T-helper 1 cell treated with Interleukin-12 subunit alpha and Interleukin-12 subunit beta and Interleukin-4 antibody, amounts not matched to agents 30 ng/mL and 1 ng/mL, for 36 hours (primary cell): Measurements from ENCODE around the gene SIL1. TPM values are rescaled to one million over a fixed set of nuclear protein-coding genes. Genes with fewer than 3 reads are reported as not detected.
"Not testable (repeated sequence)": the region's sequence is repeated elsewhere in the genome, so short reads cannot be mapped to it uniquely, and the experiment has no call there.

Source experiments
- intact Hi-C: fragments of 100-400 bp; cut with micrococcal nuclease; formaldehyde crosslinking; loops from one replicate; pipeline ENCODE4 v1.15.1; 2024
- total RNA-seq: library from RNA; stranded (reverse); gene quantifications from 2 replicates; pipeline ENCODE4 v1.2.3, GENCODE V29; 2022

The SIL1 gene
- total RNA-seq: 23.9 and 25.8 TPM in 2 replicates

- intact Hi-C loops: loop anchor here (1.0 to 10.0 kb wide), 17 partner anchors 76 to 1443 kb away; partner anchors contain the start of genes CDC23, CTNNA1, CYSTM1 and ETF1
Measured at GRCh38 chr5:139197710-139198669, at the start of gene SIL1. Gene SIL1 (minus strand): TSS chr5:139198368. CDS start chr5:139127843, 70,525 bp downstream.

- intact Hi-C loops: no loop called here
Measured at GRCh38 chr5:139246394-139246793, 48.2 kb upstream of the SIL1 start.

GRCh38 chr5:139245637-139246339 lies 47.6 kb upstream of the SIL1 start:
- intact Hi-C loops: no loop called here

- intact Hi-C loops: no loop called here
Measured at GRCh38 chr5:139243425-139243970, 45.3 kb upstream of the SIL1 start.

DNA sequence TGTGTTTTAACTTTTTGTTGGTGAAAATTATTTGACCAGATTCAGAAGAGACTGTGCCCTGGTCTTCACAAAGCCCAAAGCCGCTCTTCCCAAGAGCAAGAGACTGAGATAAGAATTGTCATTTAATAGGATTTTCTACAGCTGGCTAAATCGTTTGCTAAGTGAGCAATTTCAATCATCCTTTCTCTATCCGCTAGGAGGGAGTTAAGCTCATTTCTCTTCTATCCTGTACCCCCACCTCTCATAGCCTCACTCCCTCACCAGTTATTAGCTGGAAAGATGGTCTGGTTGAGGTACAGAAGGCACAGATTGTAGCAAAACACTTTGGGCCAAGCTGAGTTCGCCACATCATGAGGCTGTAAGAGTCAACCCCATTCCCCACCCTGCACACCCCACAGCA lies 43.0 kb upstream of the SIL1 start:
- intact Hi-C loops: no loop called here

DNA sequence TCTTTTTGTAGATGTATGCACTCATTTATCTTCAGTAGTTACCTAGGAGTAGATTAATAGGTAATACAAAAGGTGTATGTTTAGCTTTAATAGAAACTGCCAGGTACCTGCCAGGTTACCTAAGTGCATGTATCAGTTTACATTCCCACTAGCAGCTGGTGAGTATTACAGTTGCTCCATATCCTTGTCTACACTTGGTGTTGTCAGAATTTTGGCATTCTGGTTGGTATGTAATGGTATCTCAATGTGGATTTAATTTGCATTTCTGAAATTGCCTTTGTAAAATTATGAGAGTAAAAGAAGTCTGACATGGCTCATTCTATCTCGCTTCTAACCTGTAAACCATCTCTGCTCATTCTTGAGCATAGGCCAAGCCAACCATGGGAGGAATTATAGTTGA lies 38.3 kb upstream of the SIL1 start:
- intact Hi-C loops: no loop called here

DNA sequence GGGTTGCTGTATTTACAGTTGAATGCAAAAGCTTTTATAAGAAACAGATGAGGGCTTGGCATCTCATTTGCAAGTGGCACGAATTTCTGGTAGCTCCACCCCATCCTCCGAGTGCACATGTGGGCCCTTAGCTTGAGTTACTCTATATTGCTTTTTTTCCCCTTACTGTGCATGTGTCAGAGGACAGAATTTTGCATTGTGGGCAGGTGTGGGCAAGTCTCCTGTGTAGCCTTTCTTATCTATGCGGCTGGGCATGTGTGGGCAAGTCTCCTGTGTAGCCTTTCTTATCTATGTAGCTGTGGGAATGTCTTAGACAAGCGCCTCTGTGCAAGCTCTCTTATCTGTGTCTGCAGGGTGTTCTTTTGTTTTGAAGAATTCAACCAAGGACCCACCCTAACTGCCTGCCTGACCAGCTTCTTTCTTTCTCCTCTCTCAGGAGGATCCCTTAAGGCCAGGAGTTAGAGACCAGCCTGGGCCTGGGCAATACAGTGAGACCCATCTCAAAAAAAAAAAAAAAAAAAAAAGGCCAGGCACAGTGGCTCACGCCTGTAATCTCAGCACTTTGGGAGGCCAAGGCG lies 34.1 kb upstream of the SIL1 start:
- intact Hi-C loops: no loop called here

GRCh38 chr5:139228201-139228803 lies 30.1 kb upstream of the SIL1 start:
- intact Hi-C loops: no loop called here

DNA sequence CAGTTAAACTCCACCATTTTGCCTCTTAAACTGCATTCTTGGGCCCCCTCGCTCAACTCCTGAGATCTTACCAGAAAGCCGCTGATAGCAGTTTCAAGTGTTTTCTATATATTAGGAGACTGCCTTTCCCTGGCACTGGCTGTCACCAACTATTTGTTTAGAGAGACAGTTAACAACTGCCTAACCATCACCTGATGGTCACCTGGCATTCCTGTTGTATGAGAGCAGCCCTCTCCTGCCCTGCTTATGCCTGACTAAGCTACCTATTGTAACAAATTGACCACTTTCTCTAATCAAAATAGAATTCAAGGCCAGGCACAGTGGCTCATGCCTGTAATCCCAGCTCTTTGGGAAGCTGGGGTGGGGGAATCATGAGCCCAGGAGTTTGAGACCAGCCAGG lies 28.0 kb upstream of the SIL1 start:
- intact Hi-C loops: no loop called here

- intact Hi-C loops: no loop called here
Measured at GRCh38 chr5:139223481-139223880, 25.3 kb upstream of the SIL1 start.

GRCh38 chr5:139222346-139222745 lies 24.2 kb upstream of the SIL1 start:
- intact Hi-C loops: no loop called here

DNA sequence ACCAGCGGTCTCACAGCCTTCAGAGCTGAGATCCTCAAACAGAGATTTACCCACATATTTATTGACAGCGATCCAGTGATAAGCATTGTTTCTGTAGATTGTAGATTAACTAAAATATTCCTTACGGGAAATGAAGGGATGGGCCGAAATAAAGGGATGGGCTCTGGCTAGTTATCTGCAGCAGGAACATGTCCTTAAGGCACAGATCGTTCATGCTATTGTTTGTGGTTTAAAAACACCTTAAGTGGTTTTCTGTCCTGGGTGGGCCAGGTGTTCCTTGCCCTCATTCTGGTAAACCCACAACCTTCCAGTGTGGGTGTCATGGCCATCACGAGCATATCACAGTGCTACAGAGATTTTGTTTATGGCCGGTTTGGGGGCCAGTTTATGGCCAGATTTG lies 19.9 kb upstream of the SIL1 start:
- intact Hi-C loops: not testable (repeated sequence)

DNA sequence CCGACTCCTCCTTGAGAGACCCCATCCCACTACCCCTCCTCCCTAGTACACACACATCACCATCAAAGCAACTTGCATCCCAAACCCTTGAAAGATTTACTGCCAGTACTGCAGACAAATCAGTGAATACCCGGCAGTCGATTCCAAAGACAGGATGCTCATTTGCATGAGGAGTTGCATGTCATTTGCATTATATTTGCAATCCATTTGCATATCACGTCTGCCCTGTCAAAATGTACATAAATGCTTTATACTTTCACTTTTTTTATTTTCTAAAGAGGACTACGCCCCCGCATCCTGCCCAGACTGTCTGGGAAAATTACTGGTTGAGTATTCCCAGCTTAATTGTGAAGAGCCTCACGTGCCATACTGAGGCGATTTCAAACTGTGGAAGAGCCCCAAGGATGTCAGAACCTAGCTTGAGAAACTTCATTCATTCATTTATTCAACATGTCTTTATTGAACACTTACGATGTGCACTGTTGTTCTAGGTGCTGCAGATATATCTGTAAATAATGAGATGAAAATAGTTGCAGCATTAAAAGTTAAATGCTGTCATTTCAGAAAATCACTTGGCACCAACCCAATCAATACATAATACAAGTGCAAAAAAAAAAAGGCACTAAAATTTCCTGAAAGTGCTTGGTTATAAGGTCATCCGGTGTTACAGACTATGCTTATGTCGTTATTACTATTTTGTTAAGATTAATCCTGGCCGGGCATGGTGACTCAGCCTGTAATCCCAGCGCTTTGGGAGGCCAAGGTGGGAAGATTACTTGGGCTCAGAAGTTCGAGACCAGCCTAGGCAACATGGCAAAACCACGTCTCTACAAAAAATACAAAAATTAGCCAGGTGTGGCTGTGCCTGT lies 17.2 kb upstream of the SIL1 start:
- intact Hi-C loops: no loop called here

- intact Hi-C loops: no loop called here
Measured at GRCh38 chr5:139214646-139215045, 16.5 kb upstream of the SIL1 start.

GRCh38 chr5:139212906-139213305 lies 14.7 kb upstream of the SIL1 start:
- intact Hi-C loops: no loop called here

DNA sequence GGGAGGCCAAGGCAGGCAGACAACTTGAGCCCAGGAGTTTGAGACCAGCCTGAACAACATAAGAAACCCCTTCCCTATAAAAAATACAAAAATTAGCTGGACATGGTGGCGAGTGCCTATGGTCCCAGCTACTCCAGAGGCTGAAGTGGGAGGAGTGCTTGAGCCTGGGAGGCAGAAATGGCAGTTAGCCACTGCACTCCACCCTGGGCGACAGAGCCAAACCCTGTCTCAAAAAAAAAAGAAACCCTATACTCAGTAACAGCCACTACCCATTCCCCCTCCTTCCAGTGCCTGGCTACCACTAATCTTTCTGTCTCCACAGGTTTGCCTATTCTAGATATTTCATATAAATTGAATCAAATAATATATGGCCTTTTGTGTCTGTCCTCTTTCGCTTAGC lies 14.3 kb upstream of the SIL1 start:
- intact Hi-C loops: no loop called here

GRCh38 chr5:139210585-139210984 lies 12.4 kb upstream of the SIL1 start:
- intact Hi-C loops: no loop called here

DNA sequence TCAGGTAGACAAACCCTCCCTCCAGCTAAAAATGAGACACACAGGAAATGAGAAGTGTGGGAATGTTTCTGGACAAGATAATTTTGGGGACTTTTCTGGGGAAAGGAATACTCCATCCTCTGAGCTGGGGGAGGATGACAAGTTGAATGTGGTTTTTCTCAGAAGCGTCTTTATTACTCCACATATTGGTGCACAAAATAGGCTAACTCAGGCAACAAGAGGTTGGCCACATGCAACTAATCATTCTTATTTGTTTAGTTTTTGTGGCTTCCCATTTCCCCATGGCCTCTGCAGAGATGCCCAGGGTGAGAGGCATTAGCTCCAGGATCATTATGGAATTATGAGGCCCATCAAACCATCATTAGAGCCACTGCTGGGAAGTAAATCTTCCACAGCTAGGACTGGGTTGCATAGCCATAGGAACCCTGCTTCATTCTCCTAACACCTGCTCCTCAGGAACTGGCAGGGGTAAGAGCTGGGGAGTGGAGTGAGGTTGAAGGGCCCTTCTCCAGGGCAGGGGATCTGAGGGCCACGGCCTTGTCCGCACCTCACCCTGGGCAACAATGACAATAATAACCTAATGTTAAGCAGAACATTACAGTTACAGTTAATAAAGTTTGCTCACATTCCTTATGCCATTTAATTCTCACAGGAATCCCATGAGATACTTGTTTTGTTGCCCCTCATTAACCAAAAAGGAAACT lies 9.3 kb upstream of the SIL1 start:
- intact Hi-C loops: no loop called here

DNA sequence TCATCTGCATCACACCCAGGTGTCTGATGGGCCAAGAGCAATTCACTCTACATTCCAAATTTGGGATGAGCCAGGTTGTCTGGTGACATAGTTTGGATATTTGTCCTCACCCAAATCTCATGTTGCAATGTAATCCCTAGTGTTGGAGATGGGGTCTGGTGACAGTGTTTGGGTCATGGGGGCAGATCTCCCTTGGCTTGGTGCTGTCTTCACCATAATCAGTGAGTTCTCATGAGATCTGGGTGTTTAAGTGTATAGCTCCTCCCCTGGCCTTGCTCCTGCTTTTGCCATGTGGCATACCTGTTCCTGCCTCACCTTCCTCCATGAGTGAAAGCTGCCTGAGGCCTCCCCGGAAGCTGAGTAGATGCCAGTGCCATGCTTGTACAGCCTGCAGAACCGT lies 7.4 kb upstream of the SIL1 start:
- intact Hi-C loops: no loop called here

GRCh38 chr5:139205124-139205523 lies 7.0 kb upstream of the SIL1 start:
- intact Hi-C loops: no loop called here
